Endothelial cell (in vitro differentiated cells): ENCODE results near the gene ANAPC13. TPM values are rescaled to one million over a fixed set of nuclear protein-coding genes. Genes with fewer than 3 reads are reported as not detected.
A peak's percentile ranks its signal among the peaks of the same experiment; 100 is the strongest.

ENCODE experiments used
- DNase-seq: peaks from one replicate; pipeline ENCODE4 v3.0.0; 2021; ENCODE audit warnings: low spot score
- H3K27ac Mint-ChIP-seq: one replicate; pipeline ENCODE4 v1.8.0; 2021; ENCODE audit warnings: mixed read lengths, inconsistent platforms; ENCODE audit not compliant: unreplicated experiment
- H3K27me3 Mint-ChIP-seq: one replicate; pipeline ENCODE4 v1.8.0; 2021; ENCODE audit warnings: mild to moderate bottlenecking, moderate library complexity, mixed read lengths, inconsistent platforms; ENCODE audit not compliant: unreplicated experiment
- H3K36me3 Mint-ChIP-seq: one replicate; pipeline ENCODE4 v1.8.0; 2021; ENCODE audit warnings: mild to moderate bottlenecking, low read depth, mixed read lengths, inconsistent platforms; ENCODE audit not compliant: unreplicated experiment
- H3K4me1 Mint-ChIP-seq: one replicate; pipeline ENCODE4 v1.8.0; 2021; ENCODE audit warnings: mild to moderate bottlenecking, mixed read lengths, inconsistent platforms; ENCODE audit not compliant: unreplicated experiment
- H3K4me3 Mint-ChIP-seq: one replicate; pipeline ENCODE4 v1.8.0; 2021; ENCODE audit warnings: mild to moderate bottlenecking, mixed read lengths, inconsistent platforms; ENCODE audit not compliant: unreplicated experiment
- H3K9me3 Mint-ChIP-seq: one replicate; pipeline ENCODE4 v1.8.0; 2021; ENCODE audit warnings: mixed read lengths, inconsistent platforms; ENCODE audit not compliant: unreplicated experiment
- CTCF ChIP-seq: fragments of 200-600 bp; sonication (generic); IDR thresholded peaks from one replicate; pipeline ENCODE4 v1.5.0; 2021; ENCODE audit warnings: antibody characterized with exemption; ENCODE audit not compliant: unreplicated experiment
- total RNA-seq: library from RNA; stranded (reverse); fragmentation: NEBNext Ultra II Directional; extraction: Animal tissue kit (Norgen Biotek cat#: 25700); gene quantifications from one replicate; pipeline ENCODE4 v1.2.1, GENCODE V29; 2021; ENCODE audit not compliant: unreplicated experiment

ANAPC13 gene
- total RNA-seq, 1 donor from 2014 or later: 59.4 TPM

GRCh38 chr3:134485075-134485717 lies 589 bp downstream of the ANAPC13 start:
- peaks cover 41% of the 10 kb centered on the region for H3K4me1 Mint-ChIP-seq
- no peaks in the 10 kb centered on the region for H3K9me3 Mint-ChIP-seq
- DNase-seq: no peak
- H3K27me3 Mint-ChIP-seq: peaks cover 8% of the 10 kb centered on the region
- TF ChIP-seq CTCF: no peak
- H3K4me3 Mint-ChIP-seq: peak overlapping the region; percentile 98
- peaks cover 10% of the 10 kb centered on the region for H3K36me3 Mint-ChIP-seq
- H3K27ac Mint-ChIP-seq: peak overlapping the region; percentile 97

GRCh38 chr3:134483195-134483900 lies 2.4 kb downstream of the ANAPC13 start:
- TF ChIP-seq CTCF: no peak
- peaks cover 8% of the 10 kb centered on the region for H3K27me3 Mint-ChIP-seq
- no peak for DNase-seq
- peak overlapping the region; percentile 65 for H3K27ac Mint-ChIP-seq
- no peaks in the 10 kb centered on the region for H3K9me3 Mint-ChIP-seq
- H3K4me3 Mint-ChIP-seq: peak overlapping the region; percentile 75
- peaks cover 41% of the 10 kb centered on the region for H3K4me1 Mint-ChIP-seq
- peaks cover 15% of the 10 kb centered on the region for H3K36me3 Mint-ChIP-seq

- Mint-ChIP-seq H3K36me3 (peaks cover 20% of the 10 kb centered on the region), H3K9me3 (no peaks in the 10 kb centered on the region), H3K27me3 (peaks cover 7% of the 10 kb centered on the region), H3K27ac (peak overlapping the region; percentile 65), H3K4me3 (no peak overlapping the region), H3K4me1 (peaks cover 38% of the 10 kb centered on the region)
- no peak for TF ChIP-seq CTCF
- DNase-seq: no peak
Observed at GRCh38 chr3:134482622-134483021, 3.2 kb downstream of the ANAPC13 start.

- no peak for DNase-seq
- Mint-ChIP-seq H3K36me3 (peaks cover 27% of the 10 kb centered on the region), H3K4me3 (peak overlapping the region; percentile 11), H3K4me1 (peaks cover 29% of the 10 kb centered on the region), H3K27ac (no peak overlapping the region), H3K9me3 (no peaks in the 10 kb centered on the region), H3K27me3 (peaks cover 4% of the 10 kb centered on the region)
- no peak for TF ChIP-seq CTCF
Observed at GRCh38 chr3:134481166-134481565, 4.6 kb downstream of the ANAPC13 start.

- no peak for TF ChIP-seq CTCF
- H3K4me1 Mint-ChIP-seq: peaks cover 27% of the 10 kb centered on the region
- no peak overlapping the region for H3K4me3 Mint-ChIP-seq
- DNase-seq: no peak
- no peak overlapping the region for H3K27ac Mint-ChIP-seq
- no peaks in the 10 kb centered on the region for H3K9me3 Mint-ChIP-seq
- H3K36me3 Mint-ChIP-seq: peaks cover 27% of the 10 kb centered on the region
- H3K27me3 Mint-ChIP-seq: peaks cover 3% of the 10 kb centered on the region
Observed at GRCh38 chr3:134480546-134480945, 5.2 kb downstream of the ANAPC13 start.
